Measurements from ENCODE around the gene DCAF5.
"Not testable (repeated sequence)": the region's sequence is repeated elsewhere in the genome, so short reads cannot be mapped to it uniquely, and the experiment has no call there.

The DCAF5 gene, protein sequence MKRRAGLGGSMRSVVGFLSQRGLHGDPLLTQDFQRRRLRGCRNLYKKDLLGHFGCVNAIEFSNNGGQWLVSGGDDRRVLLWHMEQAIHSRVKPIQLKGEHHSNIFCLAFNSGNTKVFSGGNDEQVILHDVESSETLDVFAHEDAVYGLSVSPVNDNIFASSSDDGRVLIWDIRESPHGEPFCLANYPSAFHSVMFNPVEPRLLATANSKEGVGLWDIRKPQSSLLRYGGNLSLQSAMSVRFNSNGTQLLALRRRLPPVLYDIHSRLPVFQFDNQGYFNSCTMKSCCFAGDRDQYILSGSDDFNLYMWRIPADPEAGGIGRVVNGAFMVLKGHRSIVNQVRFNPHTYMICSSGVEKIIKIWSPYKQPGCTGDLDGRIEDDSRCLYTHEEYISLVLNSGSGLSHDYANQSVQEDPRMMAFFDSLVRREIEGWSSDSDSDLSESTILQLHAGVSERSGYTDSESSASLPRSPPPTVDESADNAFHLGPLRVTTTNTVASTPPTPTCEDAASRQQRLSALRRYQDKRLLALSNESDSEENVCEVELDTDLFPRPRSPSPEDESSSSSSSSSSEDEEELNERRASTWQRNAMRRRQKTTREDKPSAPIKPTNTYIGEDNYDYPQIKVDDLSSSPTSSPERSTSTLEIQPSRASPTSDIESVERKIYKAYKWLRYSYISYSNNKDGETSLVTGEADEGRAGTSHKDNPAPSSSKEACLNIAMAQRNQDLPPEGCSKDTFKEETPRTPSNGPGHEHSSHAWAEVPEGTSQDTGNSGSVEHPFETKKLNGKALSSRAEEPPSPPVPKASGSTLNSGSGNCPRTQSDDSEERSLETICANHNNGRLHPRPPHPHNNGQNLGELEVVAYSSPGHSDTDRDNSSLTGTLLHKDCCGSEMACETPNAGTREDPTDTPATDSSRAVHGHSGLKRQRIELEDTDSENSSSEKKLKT

DNA sequence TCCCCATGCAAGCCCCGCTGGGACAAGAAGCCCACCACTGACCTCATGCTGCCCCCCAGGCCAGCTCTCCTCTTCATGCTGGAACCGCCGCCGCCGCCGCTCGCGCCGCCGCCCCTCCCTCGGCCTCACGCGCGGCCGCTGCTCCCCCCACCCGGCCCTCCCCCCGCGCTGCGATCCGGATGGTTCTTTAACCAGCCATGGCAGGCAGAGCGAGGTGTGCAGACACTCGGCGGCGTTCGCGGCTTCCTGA lies at the start of gene DCAF5:
Gene DCAF5 (minus strand): TSS at position 218 of the 250 bp plus-strand sequence. CDS start 141 bp downstream, at position 77.
- no peak within 1 kb of the TSS for H3K27ac ChIP-seq (ENCODE audit: low read length)
- no peaks in the 10 kb centered on the region for H3K9me3 ChIP-seq (ENCODE audit: insufficient read depth, low read depth, low read length)
- H3K9ac ChIP-seq (ENCODE audit: low read depth, low read length), result peak within 1 kb of the TSS; percentile 78; the same call in 1 of the 2 replicates
- H3K4me1 ChIP-seq (ENCODE audit: insufficient read depth, low read length), result peaks cover 19% of the 10 kb centered on the region; the same call in 1 of the 2 replicates
- peak within 1 kb of the TSS; percentile 87 for H3K4me3 ChIP-seq (ENCODE audit: low read length)
- H3K36me3 ChIP-seq (ENCODE audit: insufficient read depth, low read depth, low read length), result peaks cover 6% of the 10 kb centered on the region; the same call in 1 of the 2 replicates
- peaks cover 20% of the 10 kb centered on the region for H3K27me3 ChIP-seq (ENCODE audit: insufficient read depth, low read length)

DNA sequence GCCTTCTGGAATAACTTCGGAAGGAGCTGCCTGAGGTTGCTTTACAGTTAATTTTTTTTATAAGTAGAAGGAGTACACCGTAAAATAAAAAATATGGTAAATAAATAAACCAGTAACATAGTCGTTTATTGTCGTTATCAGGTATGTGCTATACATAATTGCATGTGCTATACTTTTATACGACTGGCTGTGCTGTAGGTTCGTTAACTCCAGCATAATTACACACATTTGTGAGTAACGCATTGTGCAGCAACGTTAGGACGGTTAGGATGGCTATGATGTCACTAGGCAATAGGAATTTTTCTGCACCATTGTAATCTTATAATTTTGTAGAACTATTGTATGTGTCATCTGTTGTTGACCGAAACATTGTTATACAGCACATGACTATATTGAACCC lies 46.9 kb upstream of the DCAF5 start:
- Histone ChIP-seq H3K4me1 (ENCODE audit: insufficient read depth, low read length) (no peaks in the 10 kb centered on the region), H3K27me3 (ENCODE audit: insufficient read depth, low read length) (no peaks in the 10 kb centered on the region), H3K9me3 (ENCODE audit: insufficient read depth, low read depth, low read length) (no peaks in the 10 kb centered on the region), H3K36me3 (ENCODE audit: insufficient read depth, low read depth, low read length) (no peaks in the 10 kb centered on the region), H3K4me3 (ENCODE audit: low read length) (no peak overlapping the region), H3K9ac (ENCODE audit: low read depth, low read length) (no peak overlapping the region), H3K27ac (ENCODE audit: low read length) (no peak overlapping the region)

DNA sequence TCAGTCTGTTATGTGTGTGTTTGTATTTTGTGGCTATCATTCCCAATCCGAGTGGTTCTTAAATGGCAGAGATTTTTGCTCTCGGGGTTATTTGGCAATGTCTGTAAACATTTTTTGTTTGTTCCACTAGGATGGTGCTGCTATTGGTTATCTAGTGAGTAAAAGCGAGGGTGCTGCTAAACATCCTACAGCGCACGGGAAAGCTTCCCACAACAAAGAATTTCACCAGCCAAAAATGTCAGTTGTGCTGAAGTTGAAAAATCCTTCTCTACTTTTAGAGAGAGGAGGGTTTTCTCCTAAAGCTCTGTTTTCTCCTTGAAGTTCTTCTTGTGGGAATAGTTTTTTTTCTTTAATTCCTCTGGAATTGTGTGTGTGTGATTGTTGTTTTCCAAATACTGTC lies 40.8 kb upstream of the DCAF5 start:
- Histone ChIP-seq H3K36me3 (ENCODE audit: insufficient read depth, low read depth, low read length) (no peaks in the 10 kb centered on the region), H3K27me3 (ENCODE audit: insufficient read depth, low read length) (no peaks in the 10 kb centered on the region), H3K9ac (ENCODE audit: low read depth, low read length) (no peak overlapping the region), H3K9me3 (ENCODE audit: insufficient read depth, low read depth, low read length) (no peaks in the 10 kb centered on the region), H3K27ac (ENCODE audit: low read length) (no peak overlapping the region), H3K4me1 (ENCODE audit: insufficient read depth, low read length) (peaks cover 7% of the 10 kb centered on the region; the same call in 1 of the 2 replicates), H3K4me3 (ENCODE audit: low read length) (no peak overlapping the region)

DNA sequence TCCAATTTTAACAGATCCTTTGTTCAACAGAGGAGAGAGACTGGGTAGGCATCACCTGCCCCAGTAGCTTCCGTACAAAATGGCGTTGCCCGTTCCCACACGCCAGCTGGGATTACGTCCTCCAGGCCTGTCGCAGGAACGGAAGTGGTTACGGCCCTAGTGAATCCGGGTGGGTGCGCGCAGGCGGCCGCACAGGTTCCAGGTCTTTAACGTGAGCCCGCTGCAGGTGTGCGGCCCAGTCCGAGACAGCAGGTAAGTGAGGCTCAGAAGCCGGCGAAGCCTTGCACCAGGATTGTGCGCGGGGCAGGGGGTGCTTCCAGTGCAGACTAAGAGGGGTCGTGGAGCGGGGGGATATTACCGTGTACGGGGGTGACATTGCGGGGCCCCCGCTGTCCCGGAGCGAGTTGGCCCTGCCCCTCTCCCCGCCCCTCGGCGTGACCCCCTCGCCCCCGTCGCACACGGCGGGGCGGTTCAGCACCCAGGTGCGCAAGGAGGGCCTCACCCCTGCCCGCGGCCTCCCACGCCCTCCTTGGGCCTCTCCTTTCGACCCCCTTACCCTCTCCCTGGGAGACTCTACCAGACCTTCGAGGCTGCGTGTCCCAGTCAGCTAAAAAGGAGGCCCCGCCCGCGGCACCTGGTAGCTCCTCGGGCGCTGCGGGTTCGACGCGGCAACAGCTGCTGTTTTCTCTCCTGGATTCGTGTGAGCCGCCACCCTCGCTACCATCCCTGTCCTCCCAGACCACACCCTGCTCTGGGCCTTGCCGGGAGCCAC lies 38.6 kb upstream of the DCAF5 start, which contains the start of gene EXD2:
Gene EXD2 (plus strand): TSS at position 159 of the 772 bp plus-strand sequence. CDS start 17,973 bp downstream, outside the sequence.
- Histone ChIP-seq H3K27ac (ENCODE audit: low read length) (peak within 1 kb of the TSS; percentile 55), H3K4me1 (ENCODE audit: insufficient read depth, low read length) (peaks cover 7% of the 10 kb centered on the region; the same call in 1 of the 2 replicates), H3K36me3 (ENCODE audit: insufficient read depth, low read depth, low read length) (no peaks in the 10 kb centered on the region), H3K4me3 (ENCODE audit: low read length) (peak within 1 kb of the TSS; percentile 91), H3K9me3 (ENCODE audit: insufficient read depth, low read depth, low read length) (no peaks in the 10 kb centered on the region), H3K9ac (ENCODE audit: low read depth, low read length) (peak within 1 kb of the TSS; percentile 78), H3K27me3 (ENCODE audit: insufficient read depth, low read length) (no peaks in the 10 kb centered on the region)

DNA sequence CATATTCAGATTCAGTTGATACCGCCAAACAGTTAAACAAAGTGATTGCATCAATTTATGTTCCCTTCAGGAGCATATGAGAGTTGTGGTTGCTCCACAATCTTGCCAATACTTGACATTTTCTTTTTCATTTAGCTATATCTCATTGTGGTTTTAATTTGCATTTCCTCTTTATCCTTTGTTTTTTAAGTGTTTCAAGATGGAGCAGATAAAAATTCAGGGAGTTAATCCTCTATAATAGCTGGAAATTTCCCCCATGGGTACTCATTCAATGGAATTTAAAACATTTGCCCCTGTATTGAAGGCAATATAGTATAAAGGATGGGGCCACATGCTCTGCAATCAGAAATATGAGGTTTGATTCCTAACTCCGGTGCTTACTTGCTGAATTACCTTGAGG lies 37.3 kb upstream of the DCAF5 start:
- Histone ChIP-seq H3K4me3 (ENCODE audit: low read length) (peak overlapping the region; percentile 91; the same call in 1 of the 2 replicates), H3K36me3 (ENCODE audit: insufficient read depth, low read depth, low read length) (no peaks in the 10 kb centered on the region)

DNA sequence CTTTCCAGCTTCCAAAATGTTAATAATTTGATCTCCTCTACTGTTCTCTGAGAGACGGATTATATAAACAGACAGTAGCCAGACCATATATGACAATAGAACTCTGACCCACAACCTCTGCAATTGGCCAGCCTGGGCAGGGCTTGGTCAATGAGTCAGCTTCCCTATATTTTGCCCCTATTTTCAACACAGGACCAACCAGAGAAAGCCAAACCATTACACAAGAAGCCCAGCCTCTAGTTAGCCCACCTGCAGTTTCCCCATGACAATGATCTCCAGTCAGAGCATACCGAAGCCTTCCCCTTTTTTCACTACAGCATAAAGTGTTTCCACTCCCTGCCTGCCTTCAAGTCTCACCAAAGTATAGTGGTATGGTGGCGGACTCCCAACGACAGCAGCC lies 30.8 kb upstream of the DCAF5 start:
- Histone ChIP-seq H3K4me1 (ENCODE audit: insufficient read depth, low read length) (peaks cover 13% of the 10 kb centered on the region; the same call in 1 of the 2 replicates), H3K27ac (ENCODE audit: low read length) (peak overlapping the region; percentile 24), H3K36me3 (ENCODE audit: insufficient read depth, low read depth, low read length) (no peaks in the 10 kb centered on the region), H3K4me3 (ENCODE audit: low read length) (no peak overlapping the region), H3K9ac (ENCODE audit: low read depth, low read length) (no peak overlapping the region; the same call in 1 of the 2 replicates), H3K27me3 (ENCODE audit: insufficient read depth, low read length) (no peaks in the 10 kb centered on the region), H3K9me3 (ENCODE audit: insufficient read depth, low read depth, low read length) (no peaks in the 10 kb centered on the region)

More for the DNA sequence above, 37.3 kb upstream of the DCAF5 start:
- Histone ChIP-seq H3K27ac (ENCODE audit: low read length) (no peak overlapping the region), H3K9ac (ENCODE audit: low read depth, low read length) (peak overlapping the region; percentile 78; the same call in 1 of the 2 replicates), H3K4me1 (ENCODE audit: insufficient read depth, low read length) (peaks cover 7% of the 10 kb centered on the region; the same call in 1 of the 2 replicates), H3K9me3 (ENCODE audit: insufficient read depth, low read depth, low read length) (no peaks in the 10 kb centered on the region), H3K27me3 (ENCODE audit: insufficient read depth, low read length) (no peaks in the 10 kb centered on the region)

DNA sequence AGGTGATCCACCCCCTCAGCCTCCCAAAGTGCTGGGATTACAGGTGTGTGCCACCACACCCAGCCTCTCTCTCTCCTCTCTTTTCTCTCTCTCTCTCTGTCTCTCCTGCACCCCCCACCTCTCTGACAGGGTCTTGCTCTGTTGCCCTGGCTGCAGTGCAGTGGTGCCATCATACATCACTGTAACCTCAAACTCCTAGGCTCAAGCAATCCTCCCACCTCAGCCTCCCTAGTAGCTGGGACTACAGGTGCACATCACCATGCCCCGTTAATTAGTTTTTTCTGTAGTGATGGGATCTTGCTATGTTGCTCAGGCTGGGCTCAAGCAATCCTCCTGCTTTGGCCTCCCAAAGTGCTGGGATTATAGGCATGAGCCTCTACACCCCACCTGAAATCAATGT lies 29.7 kb upstream of the DCAF5 start:
- H3K4me1 ChIP-seq (ENCODE audit: insufficient read depth, low read length), result peaks cover 13% of the 10 kb centered on the region; the same call in 1 of the 2 replicates
- H3K27ac ChIP-seq (ENCODE audit: low read length); H3K36me3 ChIP-seq (ENCODE audit: insufficient read depth, low read depth, low read length); H3K27me3 ChIP-seq (ENCODE audit: insufficient read depth, low read length); H3K4me3 ChIP-seq (ENCODE audit: low read length); H3K9ac ChIP-seq (ENCODE audit: low read depth, low read length); H3K9me3 ChIP-seq (ENCODE audit: insufficient read depth, low read depth, low read length): not testable (repeated sequence)

DNA sequence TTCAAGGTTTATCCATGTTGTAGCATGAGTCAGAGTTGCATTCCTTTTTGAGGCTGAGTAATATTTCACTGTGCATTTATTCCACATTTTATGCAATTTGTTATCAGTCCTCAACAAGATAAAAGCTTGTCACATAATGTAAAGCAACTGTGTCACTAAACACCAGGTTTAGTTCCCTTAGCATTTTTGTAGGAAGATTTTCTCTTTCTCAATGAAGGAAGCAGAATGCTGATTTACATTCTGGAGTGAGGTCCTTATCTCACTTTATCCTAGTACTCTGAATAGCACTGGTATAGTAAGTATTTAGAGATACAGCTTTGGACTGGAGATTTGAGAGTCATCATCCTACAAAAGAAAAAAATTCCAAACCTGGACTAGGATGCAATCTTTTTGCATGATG lies 28.6 kb upstream of the DCAF5 start:
- Histone ChIP-seq H3K4me3 (ENCODE audit: low read length) (no peak overlapping the region), H3K4me1 (ENCODE audit: insufficient read depth, low read length) (peaks cover 13% of the 10 kb centered on the region; the same call in 1 of the 2 replicates), H3K9ac (ENCODE audit: low read depth, low read length) (no peak overlapping the region), H3K36me3 (ENCODE audit: insufficient read depth, low read depth, low read length) (no peaks in the 10 kb centered on the region), H3K9me3 (ENCODE audit: insufficient read depth, low read depth, low read length) (no peaks in the 10 kb centered on the region), H3K27ac (ENCODE audit: low read length) (no peak overlapping the region), H3K27me3 (ENCODE audit: insufficient read depth, low read length) (no peaks in the 10 kb centered on the region; the same call in 1 of the 2 replicates)

DNA sequence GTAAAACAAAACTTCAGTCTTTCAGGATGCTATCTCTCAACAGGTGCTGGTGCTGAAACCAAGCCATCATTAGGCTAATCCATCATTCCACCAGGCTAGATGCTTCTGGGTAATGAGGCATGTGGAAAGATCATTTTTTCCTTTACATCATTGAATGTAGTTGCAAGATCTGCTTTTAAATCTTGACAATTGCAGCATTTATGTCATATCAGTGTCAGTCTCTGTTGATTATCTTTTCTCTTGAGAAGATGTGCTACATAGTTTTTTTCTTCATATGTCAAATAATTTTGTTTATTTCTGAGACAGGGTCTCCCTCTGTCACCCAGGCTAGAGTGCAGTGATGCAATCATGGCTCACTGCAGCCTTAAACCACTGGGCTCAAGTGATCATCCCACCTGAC lies 22.2 kb upstream of the DCAF5 start:
- Histone ChIP-seq H3K36me3 (ENCODE audit: insufficient read depth, low read depth, low read length) (no peaks in the 10 kb centered on the region), H3K27me3 (ENCODE audit: insufficient read depth, low read length) (no peaks in the 10 kb centered on the region; the same call in 1 of the 2 replicates), H3K4me1 (ENCODE audit: insufficient read depth, low read length) (no peaks in the 10 kb centered on the region), H3K9me3 (ENCODE audit: insufficient read depth, low read depth, low read length) (no peaks in the 10 kb centered on the region), H3K4me3 (ENCODE audit: low read length) (no peak overlapping the region), H3K9ac (ENCODE audit: low read depth, low read length) (no peak overlapping the region), H3K27ac (ENCODE audit: low read length) (no peak overlapping the region)

DNA sequence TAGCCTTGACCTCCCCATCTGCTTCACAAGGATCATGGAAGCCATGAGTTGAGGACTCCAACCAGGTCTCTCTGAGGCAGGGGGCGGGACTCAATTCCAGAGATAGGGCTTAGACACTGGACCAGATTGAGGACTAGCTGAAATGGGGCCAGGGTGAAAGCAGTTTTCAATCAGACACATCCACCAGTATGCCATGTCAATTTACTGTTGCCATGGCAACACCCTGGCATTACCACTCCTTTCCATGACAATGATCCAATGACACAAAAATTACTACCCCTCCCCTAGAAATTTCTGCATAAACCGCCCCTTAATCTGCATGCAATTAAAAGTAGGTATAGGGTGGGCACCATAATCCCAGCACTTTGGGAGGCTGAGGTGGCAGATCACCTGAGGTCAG lies 18.6 kb upstream of the DCAF5 start:
- no peak overlapping the region for H3K9ac ChIP-seq (ENCODE audit: low read depth, low read length)
- no peaks in the 10 kb centered on the region for H3K27me3 ChIP-seq (ENCODE audit: insufficient read depth, low read length)
- no peak overlapping the region for H3K4me3 ChIP-seq (ENCODE audit: low read length)
- H3K36me3 ChIP-seq (ENCODE audit: insufficient read depth, low read depth, low read length), result no peaks in the 10 kb centered on the region
- no peak overlapping the region for H3K27ac ChIP-seq (ENCODE audit: low read length)
- no peaks in the 10 kb centered on the region for H3K9me3 ChIP-seq (ENCODE audit: insufficient read depth, low read depth, low read length)
- H3K4me1 ChIP-seq (ENCODE audit: insufficient read depth, low read length), result no peaks in the 10 kb centered on the region

DNA sequence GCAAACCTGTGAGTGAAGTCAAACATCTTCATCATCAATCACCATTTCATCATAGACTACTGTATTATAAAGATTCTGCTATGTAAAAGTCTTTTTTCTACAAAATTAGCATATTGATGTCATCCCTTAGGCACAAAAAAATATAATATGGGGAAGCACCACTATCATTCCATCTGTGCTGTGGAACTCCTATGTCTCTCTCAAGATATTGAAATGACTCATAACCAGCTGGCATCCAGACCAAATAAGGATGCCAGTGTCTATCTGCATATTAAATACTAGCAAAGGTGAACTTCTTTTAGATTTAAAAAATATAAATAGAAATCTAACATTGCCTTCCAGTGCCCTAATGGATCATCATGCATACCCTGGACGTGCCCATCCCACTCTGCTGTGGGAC lies 17.9 kb upstream of the DCAF5 start:
- no peaks in the 10 kb centered on the region for H3K9me3 ChIP-seq (ENCODE audit: insufficient read depth, low read depth, low read length)
- H3K4me3 ChIP-seq (ENCODE audit: low read length), result no peak overlapping the region
- H3K9ac ChIP-seq (ENCODE audit: low read depth, low read length), result no peak overlapping the region
- H3K27me3 ChIP-seq (ENCODE audit: insufficient read depth, low read length), result no peaks in the 10 kb centered on the region
- no peak overlapping the region for H3K27ac ChIP-seq (ENCODE audit: low read length)
- H3K36me3 ChIP-seq (ENCODE audit: insufficient read depth, low read depth, low read length), result no peaks in the 10 kb centered on the region
- H3K4me1 ChIP-seq (ENCODE audit: insufficient read depth, low read length), result no peaks in the 10 kb centered on the region

Measured in iPS-20b (cell line).